H54 (cell line): Measurements from ENCODE around the gene ALDH3A1.

Experiments
- DNase-seq: peaks from one replicate; pipeline ENCODE4 v3.0.0; 2011; ENCODE audit warnings: low spot score, mixed read lengths; ENCODE audit not compliant: insufficient read length
- FAIRE-seq: peaks from 3 replicates; lab custom pipeline; 2011; peaks lifted over from hg19 to GRCh38; lab: Jason Lieb, UNC
- POLR2A ChIP-seq: IDR thresholded peaks from 2 replicates; pipeline ENCODE4 v1.6.1; 2011; ENCODE audit warnings: low read depth, mild to moderate bottlenecking, low read length

Gene ALDH3A1

GRCh38 chr17:19747829-19748806, at the start of gene ALDH3A1:
Gene ALDH3A1, minus strand, starts transcription at chr17:19748298. Its CDS starts 3,169 bp downstream, at chr17:19745129.
- no peak for TF ChIP-seq POLR2A
- FAIRE-seq (no peak), DNase-seq (no peak)

DNA sequence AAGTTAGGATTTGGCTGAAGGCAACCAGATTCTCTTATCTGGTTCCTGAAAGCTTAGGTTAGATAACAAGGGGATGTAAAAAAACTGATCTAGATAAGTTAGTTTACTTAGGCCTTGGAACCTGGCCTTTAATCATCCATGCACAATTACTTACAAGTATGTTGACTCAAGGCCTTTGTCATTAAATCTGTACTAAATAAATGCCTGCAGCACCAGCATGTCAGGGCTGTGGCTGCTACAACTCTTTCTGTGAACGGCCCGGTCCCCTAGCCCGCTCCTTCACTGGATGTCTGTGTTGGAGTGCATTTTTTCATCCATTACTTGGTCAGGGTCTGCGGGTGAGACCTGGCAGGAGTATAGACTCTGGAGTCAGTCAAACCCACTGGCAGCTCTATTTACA, 48.4 kb upstream of the ALDH3A1 start:
- DNase-seq (no peak), FAIRE-seq (no peak)
- no peak for TF ChIP-seq POLR2A

GRCh38 chr17:19791918-19792550, 43.9 kb upstream of the ALDH3A1 start:
- TF ChIP-seq POLR2A: no peak
- DNase-seq (no peak), FAIRE-seq (no peak)

- DNase-seq: no peak
- TF ChIP-seq POLR2A: no peak
- no peak for FAIRE-seq
Observed at GRCh38 chr17:19787733-19788357, 39.7 kb upstream of the ALDH3A1 start.

- no peak for DNase-seq
- no peak for FAIRE-seq
- no peak for TF ChIP-seq POLR2A
Observed at GRCh38 chr17:19785854-19786253, 37.8 kb upstream of the ALDH3A1 start.

- no peak for FAIRE-seq
- no peak for TF ChIP-seq POLR2A
- DNase-seq: no peak
Observed at GRCh38 chr17:19781488-19782458, 33.7 kb upstream of the ALDH3A1 start.

- DNase-seq (no peak), FAIRE-seq (no peak)
- TF ChIP-seq POLR2A: no peak
Observed at GRCh38 chr17:19780846-19781245, 32.7 kb upstream of the ALDH3A1 start.

- no peak for FAIRE-seq
- TF ChIP-seq POLR2A: no peak
- DNase-seq: no peak
Observed at GRCh38 chr17:19773534-19773933, 25.4 kb upstream of the ALDH3A1 start.

DNA sequence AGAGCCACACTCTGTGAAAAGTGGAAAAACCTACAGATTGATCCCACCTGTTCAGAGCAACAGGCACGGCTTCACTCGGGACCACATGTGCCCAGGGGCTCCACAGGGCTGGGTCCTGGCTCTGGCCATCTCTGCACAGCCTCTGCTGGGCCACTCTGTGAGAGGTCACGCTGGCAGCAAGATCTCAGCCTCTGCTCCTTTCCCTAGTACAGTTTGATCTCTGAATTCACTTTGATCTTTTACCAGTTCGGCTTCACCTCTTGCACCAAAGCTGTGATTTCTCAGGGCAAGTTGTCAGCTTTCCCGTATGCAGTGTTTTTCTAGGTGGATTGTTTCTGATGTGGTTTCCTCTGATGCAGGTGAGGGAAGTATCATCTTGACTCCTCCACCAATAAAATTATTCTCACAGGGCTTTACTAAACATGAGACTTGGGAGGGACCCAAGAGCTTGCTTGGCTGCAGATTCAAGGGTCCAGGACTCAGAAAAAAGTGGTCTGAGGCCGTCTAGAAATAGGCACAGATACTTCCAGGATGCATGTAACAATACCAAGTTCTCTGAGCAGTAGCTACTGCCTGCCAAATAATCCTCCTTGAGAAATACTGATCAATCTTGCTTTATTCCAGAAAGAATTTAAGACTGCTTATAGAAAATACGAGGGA, 24.0 kb upstream of the ALDH3A1 start:
- DNase-seq: no peak
- FAIRE-seq: no peak
- TF ChIP-seq POLR2A: no peak

DNA sequence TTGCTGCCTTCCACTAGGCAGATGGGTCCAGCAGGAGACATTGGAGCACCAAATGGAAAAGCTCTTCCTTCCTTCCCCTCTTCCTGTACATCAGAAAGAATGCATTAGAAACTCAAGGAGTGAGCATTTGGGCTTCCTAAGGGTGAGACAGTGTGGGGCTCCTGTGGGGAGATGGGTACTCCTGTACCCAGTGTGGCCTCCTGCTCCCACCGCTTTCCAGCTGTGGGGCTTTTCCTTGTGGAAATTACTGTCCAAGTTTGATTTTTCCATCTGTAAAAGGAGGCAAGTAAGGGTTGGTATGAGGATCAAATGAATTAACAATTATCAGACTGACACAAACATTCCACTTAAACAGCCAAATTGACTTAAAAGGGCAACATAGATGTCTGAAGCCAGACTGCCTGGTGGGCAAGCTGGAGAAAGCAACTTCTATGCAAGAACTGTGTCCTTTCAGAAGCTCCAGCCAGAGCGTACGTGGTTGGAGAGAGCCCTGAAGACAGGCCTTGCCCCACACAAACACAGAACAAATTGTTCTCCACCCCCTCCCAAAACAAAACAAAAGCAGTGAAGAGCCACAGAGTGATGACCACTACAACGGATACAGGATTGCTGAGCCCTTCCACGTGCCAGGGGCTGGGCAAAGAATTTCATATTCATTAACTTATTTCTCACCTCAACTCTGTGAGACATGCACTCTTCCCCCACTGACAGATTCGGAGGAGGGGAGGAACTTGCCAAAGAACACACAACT, 23.1 kb upstream of the ALDH3A1 start:
- no peak for TF ChIP-seq POLR2A
- FAIRE-seq (no peak), DNase-seq (no peak)

DNA sequence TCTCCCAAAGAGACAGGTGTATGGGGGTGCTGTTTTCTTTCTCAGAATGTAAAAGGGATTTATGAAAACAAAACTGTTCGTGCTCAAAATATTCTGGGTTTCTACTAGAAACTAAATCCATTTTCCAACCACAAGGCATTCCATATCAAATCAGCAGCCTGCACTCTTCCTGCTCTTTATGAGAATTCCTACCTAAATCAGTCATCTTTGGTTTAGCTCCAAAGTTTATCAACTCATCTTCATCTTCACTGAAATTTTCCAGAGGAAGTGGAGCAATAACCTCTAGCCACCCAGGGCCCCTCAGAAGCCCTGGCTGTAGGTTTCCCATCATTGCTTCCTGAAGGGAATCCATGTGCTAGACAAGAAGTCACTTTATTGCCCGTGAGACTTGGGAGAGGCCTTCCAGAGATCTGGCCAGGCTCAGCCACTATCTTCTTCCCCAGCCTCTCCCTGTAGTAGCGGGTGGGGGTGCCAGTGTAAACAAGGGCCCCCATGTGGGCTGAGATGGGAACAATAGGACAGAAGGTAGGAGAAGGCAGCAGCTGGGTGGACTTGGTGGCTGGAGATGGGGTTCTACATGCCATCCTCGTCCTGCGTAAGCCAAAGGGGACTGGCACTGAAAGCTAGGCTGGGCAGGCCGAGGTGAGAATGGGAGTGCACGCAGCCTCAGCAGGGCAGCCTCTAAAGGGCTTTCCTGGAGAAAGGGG, 22.0 kb upstream of the ALDH3A1 start:
- FAIRE-seq (no peak), DNase-seq (no peak)
- TF ChIP-seq POLR2A: no peak
